Mesothelial cell of epicardium (in vitro differentiated cells): ENCODE results near the gene INTS11. TPM values are rescaled to one million over a fixed set of nuclear protein-coding genes. Genes with fewer than 3 reads are reported as not detected.

ENCODE experiments used
- DNase-seq, 2 experiments: peaks; one replicate each; pipeline ENCODE4 v3.0.0; 2021; ENCODE audit warnings: low spot score in 2 of 2; ENCODE audit not compliant: unreplicated experiment in 2 of 2
- H3K27ac Mint-ChIP-seq: 2 replicates; pipeline ENCODE4 v1.8.0; 2021; ENCODE audit warnings: mixed read lengths
- H3K27me3 Mint-ChIP-seq: 2 replicates; pipeline ENCODE4 v1.8.0; 2021; ENCODE audit warnings: low read depth, mixed read lengths
- H3K36me3 Mint-ChIP-seq: 2 replicates; pipeline ENCODE4 v1.8.0; 2021; ENCODE audit warnings: mixed read lengths
- H3K4me1 Mint-ChIP-seq: 2 replicates; pipeline ENCODE4 v1.8.0; 2021; ENCODE audit warnings: mixed read lengths
- H3K4me3 Mint-ChIP-seq: 2 replicates; pipeline ENCODE4 v1.8.0; 2021; ENCODE audit warnings: mild to moderate bottlenecking, moderate library complexity, mixed read lengths
- H3K9me3 Mint-ChIP-seq: 2 replicates; pipeline ENCODE4 v1.8.0; 2021; ENCODE audit warnings: mixed read lengths
- CTCF ChIP-seq: fragments of 200-600 bp; sonication (generic); IDR thresholded peaks from one replicate; pipeline ENCODE4 v1.5.0; 2021; ENCODE audit warnings: antibody characterized with exemption; ENCODE audit not compliant: unreplicated experiment
- total RNA-seq: library from RNA; stranded (reverse); gene quantifications from 3 replicates; pipeline ENCODE4 v1.2.1, GENCODE V29; 2021

INTS11 gene
- total RNA-seq, 1 donor from 2014 or later: 165 TPM

DNA sequence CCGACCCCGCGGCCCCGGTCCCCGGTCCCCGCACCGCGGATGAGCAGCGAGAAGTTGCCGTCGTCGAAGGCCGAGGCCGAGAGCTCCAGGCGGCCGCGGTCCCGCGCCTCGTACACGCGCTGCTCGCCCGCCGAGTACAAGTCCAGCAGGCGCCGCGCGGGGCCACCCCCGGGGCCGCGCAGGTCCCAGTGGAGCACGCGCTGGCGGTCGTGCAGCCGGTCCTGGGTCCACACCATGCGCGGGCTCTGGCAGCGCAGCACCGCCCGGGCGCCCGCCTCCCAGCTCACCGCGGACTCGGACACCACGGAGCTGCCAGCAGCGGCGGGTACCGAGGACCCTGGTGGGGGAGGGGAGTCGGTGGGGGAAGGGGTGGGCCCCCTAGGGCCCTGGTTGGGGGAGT, 31.0 kb upstream of the INTS11 start:
- no peak for DNase-seq
- Mint-ChIP-seq H3K27ac (no peak overlapping the region), H3K4me1 (peaks cover 37% of the 10 kb centered on the region), H3K4me3 (no peak overlapping the region), H3K36me3 (peaks cover 2% of the 10 kb centered on the region), H3K9me3 (no peaks in the 10 kb centered on the region), H3K27me3 (peaks cover 4% of the 10 kb centered on the region)
- TF ChIP-seq CTCF: no peak

GRCh38 chr1:1354271-1355247, 30.1 kb upstream of the INTS11 start:
- H3K27me3 Mint-ChIP-seq: peaks cover 4% of the 10 kb centered on the region
- H3K4me1 Mint-ChIP-seq: peaks cover 33% of the 10 kb centered on the region
- peaks cover 2% of the 10 kb centered on the region for H3K36me3 Mint-ChIP-seq

DNA sequence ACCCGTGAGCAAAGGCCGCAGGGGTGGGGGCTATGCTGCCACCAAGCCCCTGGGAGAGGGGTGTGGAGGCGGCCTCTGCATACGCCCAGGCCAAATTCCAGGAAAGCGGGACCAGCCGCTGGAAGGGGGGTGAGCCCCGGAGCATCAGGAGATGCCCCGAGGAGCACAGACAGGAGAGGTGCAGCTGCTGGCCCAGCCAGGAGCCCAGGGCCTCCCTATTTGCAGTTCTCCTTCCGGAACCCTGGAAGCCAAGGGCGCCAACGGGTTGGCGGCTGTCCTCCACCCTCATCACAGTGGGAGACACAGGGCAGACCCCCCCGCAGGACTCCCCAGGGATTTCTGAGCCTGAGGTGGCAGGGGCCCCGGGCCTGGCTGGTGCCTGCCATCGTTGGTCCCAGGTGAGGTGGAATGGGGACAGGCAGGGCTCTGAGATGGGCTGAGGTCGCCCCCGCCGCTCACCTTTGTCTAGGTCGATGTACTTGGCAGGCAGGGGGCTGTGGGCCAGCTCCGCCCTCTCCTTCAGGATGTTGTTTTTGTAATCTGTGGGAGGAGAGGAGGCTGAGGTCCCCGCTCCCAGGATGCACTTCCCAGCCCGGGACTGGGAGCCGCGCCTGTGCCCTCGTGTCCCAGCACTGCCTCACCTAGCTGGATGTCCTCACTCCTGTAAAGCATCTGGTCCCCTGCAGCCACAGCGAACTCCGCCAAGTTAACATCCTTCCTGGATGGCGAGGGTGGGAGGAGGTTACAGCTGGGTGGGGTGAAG, 29.1 kb upstream of the INTS11 start:
- H3K4me3 Mint-ChIP-seq: peak overlapping the region; percentile 15
- H3K27ac Mint-ChIP-seq: no peak overlapping the region
- no peaks in the 10 kb centered on the region for H3K9me3 Mint-ChIP-seq
- peaks cover 4% of the 10 kb centered on the region for H3K27me3 Mint-ChIP-seq
- peaks cover 2% of the 10 kb centered on the region for H3K36me3 Mint-ChIP-seq
- no peak for TF ChIP-seq CTCF
- H3K4me1 Mint-ChIP-seq: peaks cover 25% of the 10 kb centered on the region
- no peak for DNase-seq

More at GRCh38 chr1:1354271-1355247, 30.1 kb upstream of the INTS11 start:
- no peak for TF ChIP-seq CTCF
- Mint-ChIP-seq H3K9me3 (no peaks in the 10 kb centered on the region), H3K4me3 (peak overlapping the region; percentile 52), H3K27ac (no peak overlapping the region)
- no peak for DNase-seq

DNA sequence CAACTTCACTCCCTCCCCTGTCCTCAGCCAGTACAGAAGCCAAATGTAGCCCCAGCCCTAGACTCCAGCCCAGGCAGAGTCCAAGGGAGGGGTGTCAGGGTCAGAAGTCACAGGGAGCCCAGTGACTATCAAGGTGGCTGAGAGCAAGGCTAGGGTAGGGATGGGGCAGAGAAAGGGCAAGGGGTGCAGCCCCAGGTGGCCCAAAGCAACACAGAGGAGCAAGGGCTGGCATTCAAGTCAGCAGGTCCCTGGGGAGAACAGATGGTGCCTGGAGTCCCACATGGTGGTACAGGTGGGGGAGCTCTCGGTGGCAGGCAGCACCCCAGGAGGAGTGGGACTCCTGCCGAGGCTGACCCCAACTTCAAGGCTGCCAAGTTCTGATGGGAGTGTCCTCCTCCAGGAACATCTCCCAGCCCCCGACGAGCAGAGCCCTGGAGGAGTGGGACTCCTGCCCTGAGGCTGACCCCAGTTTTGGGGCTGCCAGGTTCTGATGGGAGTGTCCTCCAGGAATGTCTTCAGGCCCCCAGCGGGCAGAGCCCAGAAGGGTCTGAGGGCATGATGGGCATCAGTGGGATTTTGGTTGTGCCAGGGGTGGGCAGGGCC, 28.4 kb upstream of the INTS11 start:
- H3K4me1 Mint-ChIP-seq: peaks cover 21% of the 10 kb centered on the region
- H3K4me3 Mint-ChIP-seq: peak overlapping the region; percentile 60
- H3K27me3 Mint-ChIP-seq: peaks cover 4% of the 10 kb centered on the region
- no peak for TF ChIP-seq CTCF
- H3K27ac Mint-ChIP-seq: peak overlapping the region; percentile 50
- peaks cover 2% of the 10 kb centered on the region for H3K36me3 Mint-ChIP-seq
- H3K9me3 Mint-ChIP-seq: no peaks in the 10 kb centered on the region
- no peak for DNase-seq

GRCh38 chr1:1351511-1352427, 27.3 kb upstream of the INTS11 start:
- DNase-seq: no peak
- TF ChIP-seq CTCF: no peak
- Mint-ChIP-seq H3K27ac (peak overlapping the region; percentile 70), H3K27me3 (peaks cover 4% of the 10 kb centered on the region), H3K4me1 (peaks cover 25% of the 10 kb centered on the region), H3K36me3 (peaks cover 2% of the 10 kb centered on the region), H3K4me3 (peak overlapping the region; percentile 60), H3K9me3 (no peaks in the 10 kb centered on the region)
